NCI-H2196 treated with DMSO at 0.1 percent for 48 hours (cell line): ENCODE measurements around the gene PMEPA1.

ENCODE experiments used
- DNase-seq: peaks from one replicate; lab custom pipeline; 2025; ENCODE audit not compliant: unreplicated experiment; lab: John Stamatoyannopoulos, UW

The PMEPA1 gene

GRCh38 chr20:57612436-57612835 lies 97.4 kb downstream of the PMEPA1 start:
- no peak for DNase-seq

GRCh38 chr20:57611586-57612311 lies 98.1 kb downstream of the PMEPA1 start:
- no peak for DNase-seq

DNA sequence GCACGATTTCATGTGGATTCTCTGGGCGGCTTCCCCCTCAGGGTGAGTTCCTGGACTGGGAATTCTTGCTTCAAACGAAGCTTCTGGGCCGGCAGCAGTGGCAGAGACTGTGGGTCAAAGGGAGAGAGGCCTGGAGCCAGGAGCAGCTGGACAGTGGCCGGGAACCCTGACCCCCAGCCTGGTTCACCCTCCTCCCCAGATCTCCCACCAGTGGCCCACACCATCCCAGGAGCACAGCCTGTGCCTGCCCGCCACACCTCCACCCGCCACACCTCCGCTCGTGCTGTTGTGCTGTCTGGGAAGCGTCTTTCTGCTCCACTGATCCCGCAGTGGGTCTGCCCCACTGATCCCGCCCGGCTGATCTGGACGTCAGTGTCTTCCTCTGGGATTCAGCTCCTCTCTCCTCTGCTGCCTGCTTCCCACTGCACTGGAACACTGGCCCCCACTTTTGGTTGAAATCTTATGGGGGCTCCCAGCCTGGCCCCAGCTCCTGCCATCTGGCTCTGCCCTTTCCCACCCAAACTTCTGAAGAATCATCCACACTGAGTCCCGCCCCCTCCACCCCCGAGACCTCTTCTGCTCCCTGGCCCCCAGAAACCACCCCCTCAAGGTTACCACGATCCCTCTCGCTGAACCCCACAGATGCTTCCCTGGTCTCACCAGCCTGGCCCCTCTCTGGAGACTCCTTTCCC lies 99.4 kb downstream of the PMEPA1 start:
- DNase-seq, result no peak

GRCh38 chr20:57609842-57610167 lies 100.0 kb downstream of the PMEPA1 start:
- DNase-seq, result no peak

GRCh38 chr20:57609086-57609841 lies 100.6 kb downstream of the PMEPA1 start:
- no peak for DNase-seq

GRCh38 chr20:57608516-57608915 lies 101.3 kb downstream of the PMEPA1 start:
- no peak for DNase-seq

- no peak for DNase-seq
These were observed 103.9 kb downstream of the PMEPA1 start for GRCh38 chr20:57605878-57606277.

GRCh38 chr20:57605045-57605444 lies 104.8 kb downstream of the PMEPA1 start:
- DNase-seq, result no peak

- no peak for DNase-seq
These were observed 106.7 kb downstream of the PMEPA1 start for GRCh38 chr20:57603120-57603519.

GRCh38 chr20:57601737-57602136 lies 108.1 kb downstream of the PMEPA1 start:
- DNase-seq, result no peak

- no peak for DNase-seq
These were observed 108.6 kb downstream of the PMEPA1 start for GRCh38 chr20:57601211-57601570.

GRCh38 chr20:57600320-57601210 lies 109.2 kb downstream of the PMEPA1 start:
- DNase-seq, result no peak

GRCh38 chr20:57598491-57598890 lies 111.3 kb downstream of the PMEPA1 start:
- no peak for DNase-seq
